ENCODE measurements around the gene FGGY.

GRCh38 chr1:59289570-59289969 lies 7.3 kb upstream of the FGGY start:
- TF ChIP-seq CTCF (IDR thresholded peaks at IDR 0.05; ENCODE audit: low read depth, low read length, missing input control) (no peak), EGR1 (IDR thresholded peaks at IDR 0.05; ENCODE audit: low read depth in 2 of 2) (no peak), HNF4A (conservative IDR thresholded peaks at IDR 0.05) (no peak), REST (IDR thresholded peaks at IDR 0.05) (no peak), MAX (IDR thresholded peaks at IDR 0.05) (no peak), GABPA (IDR thresholded peaks at IDR 0.05 in 1 of 2, conservative IDR thresholded peaks at IDR 0.05 in 1 of 2) (no peak), HNF4G (IDR thresholded peaks at IDR 0.05) (no peak), YY1 (IDR thresholded peaks at IDR 0.05) (no peak)

All from liver (tissue), 3 donors.